NCI-H82 treated with DMSO at 0.1 percent for 48 hours (cell line): ENCODE data around the gene NDUFA12.

Experiments
- DNase-seq: peaks from one replicate; lab custom pipeline; 2025; ENCODE audit not compliant: unreplicated experiment; lab: John Stamatoyannopoulos, UW

NDUFA12 gene

GRCh38 chr12:94942663-94943062 lies 60.8 kb downstream of the NDUFA12 start:
- no peak for DNase-seq

- no peak for DNase-seq
These were observed 62.0 kb downstream of the NDUFA12 start for GRCh38 chr12:94941440-94941862.

GRCh38 chr12:94940771-94941170 lies 62.7 kb downstream of the NDUFA12 start:
- DNase-seq, result no peak

GRCh38 chr12:94938583-94938982 lies 64.9 kb downstream of the NDUFA12 start:
- DNase-seq, result no peak

- DNase-seq, result no peak
These were observed 72.7 kb downstream of the NDUFA12 start for GRCh38 chr12:94930772-94931171.

GRCh38 chr12:94930216-94930654 lies 73.3 kb downstream of the NDUFA12 start:
- DNase-seq, result no peak

GRCh38 chr12:94929780-94930179 lies 73.7 kb downstream of the NDUFA12 start:
- no peak for DNase-seq

- no peak for DNase-seq
These were observed 77.8 kb downstream of the NDUFA12 start for GRCh38 chr12:94925729-94926128.

- no peak for DNase-seq
These were observed 78.3 kb downstream of the NDUFA12 start for GRCh38 chr12:94925206-94925605.

GRCh38 chr12:94922561-94922960 lies 80.9 kb downstream of the NDUFA12 start:
- no peak for DNase-seq
